Aortic smooth muscle cell (primary cell): ENCODE data around the gene MED10. TPM values are rescaled to one million over a fixed set of nuclear protein-coding genes. Genes with fewer than 3 reads are reported as not detected.

Experiments
- total RNA-seq: library from RNA; depleted of rRNA; stranded (reverse); fragments of >200 nt; gene quantifications from 2 replicates; pipeline ENCODE4 v1.2.3, GENCODE V29; 2014

The MED10 gene
- 8.8 and 9.1 TPM in 2 replicates for total RNA-seq

GRCh38 chr5:6377905-6378765 is at the start of gene MED10:
TSS of gene MED10 (minus strand) at chr5:6378547. CDS start at chr5:6378483, 64 bp downstream.

Other genes starting within 250 kb of the MED10 start
- 0.06 and 0.13 TPM in 2 replicates for gene UBE2QL1, start 70.3 kb upstream of the MED10 start, total RNA-seq